ENCODE data around the gene EARS2.

EARS2 gene

DNA sequence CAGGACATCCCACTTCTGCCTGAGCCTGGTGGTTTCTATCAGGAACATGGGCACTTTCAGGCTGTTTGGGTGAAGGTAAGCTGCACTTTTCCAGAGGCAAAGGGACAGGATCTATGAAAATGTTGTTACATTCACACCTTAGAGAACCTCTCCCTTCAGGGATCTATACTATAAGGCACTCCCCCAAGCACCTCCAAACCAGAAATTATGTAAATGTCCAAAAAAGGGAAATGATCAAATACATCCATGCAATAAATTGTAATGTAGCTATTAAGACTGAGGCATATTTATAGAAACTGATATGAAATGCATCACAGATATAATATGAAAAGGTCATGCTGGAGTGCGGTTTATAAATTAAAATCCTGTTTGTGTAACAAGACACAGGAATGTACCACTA, 80.9 kb downstream of the EARS2 start:
- H3K36me3 ChIP-seq (ENCODE audit: insufficient read depth, low read length): peaks cover 93% of the 10 kb centered on the region

More for the DNA sequence above, 80.9 kb downstream of the EARS2 start:
- H4K20me1 ChIP-seq (ENCODE audit: insufficient read depth, low read length): no peaks in the 10 kb centered on the region
- no peak overlapping the region for H2AFZ ChIP-seq (ENCODE audit: low read length)
- H3K9me3 ChIP-seq (ENCODE audit: low read length): no peaks in the 10 kb centered on the region
- no peak overlapping the region for H3K4me3 ChIP-seq (ENCODE audit: low read depth, low read length, poor library complexity, severe bottlenecking)
- H3K9me2 ChIP-seq (ENCODE audit: low read depth, low read length): no peaks in the 10 kb centered on the region
- no peaks in the 10 kb centered on the region for H3K79me2 ChIP-seq (ENCODE audit: insufficient read depth, low read length)
- TF ChIP-seq, protein P1, sequence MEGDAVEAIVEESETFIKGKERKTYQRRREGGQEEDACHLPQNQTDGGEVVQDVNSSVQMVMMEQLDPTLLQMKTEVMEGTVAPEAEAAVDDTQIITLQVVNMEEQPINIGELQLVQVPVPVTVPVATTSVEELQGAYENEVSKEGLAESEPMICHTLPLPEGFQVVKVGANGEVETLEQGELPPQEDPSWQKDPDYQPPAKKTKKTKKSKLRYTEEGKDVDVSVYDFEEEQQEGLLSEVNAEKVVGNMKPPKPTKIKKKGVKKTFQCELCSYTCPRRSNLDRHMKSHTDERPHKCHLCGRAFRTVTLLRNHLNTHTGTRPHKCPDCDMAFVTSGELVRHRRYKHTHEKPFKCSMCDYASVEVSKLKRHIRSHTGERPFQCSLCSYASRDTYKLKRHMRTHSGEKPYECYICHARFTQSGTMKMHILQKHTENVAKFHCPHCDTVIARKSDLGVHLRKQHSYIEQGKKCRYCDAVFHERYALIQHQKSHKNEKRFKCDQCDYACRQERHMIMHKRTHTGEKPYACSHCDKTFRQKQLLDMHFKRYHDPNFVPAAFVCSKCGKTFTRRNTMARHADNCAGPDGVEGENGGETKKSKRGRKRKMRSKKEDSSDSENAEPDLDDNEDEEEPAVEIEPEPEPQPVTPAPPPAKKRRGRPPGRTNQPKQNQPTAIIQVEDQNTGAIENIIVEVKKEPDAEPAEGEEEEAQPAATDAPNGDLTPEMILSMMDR (IDR thresholded peaks at IDR 0.05; ENCODE audit: low read length): no peak
- no peak for TF ChIP-seq EZH2 (IDR thresholded peaks at IDR 0.05; ENCODE audit: borderline replicate concordance, low read length)
- no peaks in the 10 kb centered on the region for H3F3A ChIP-seq (ENCODE audit: insufficient read depth, low read length)
- no peaks in the 10 kb centered on the region for H3K4me1 ChIP-seq (ENCODE audit: insufficient read depth, low read length, severe bottlenecking)
- H3K27me3 ChIP-seq (ENCODE audit: insufficient read depth, low read length): no peaks in the 10 kb centered on the region
- no peak overlapping the region for H3K27ac ChIP-seq (ENCODE audit: low read depth, low read length, poor library complexity, severe bottlenecking)
- no peak overlapping the region for H3K4me2 ChIP-seq (ENCODE audit: low read length)
- H3K9ac ChIP-seq (ENCODE audit: low read length): no peak overlapping the region

All from OCI-LY1 (cell line).